Activated B cell treated with CpG ODN at 0.5 μM for 24 hours (primary cell): ENCODE results near the gene TESMIN. TPM values are rescaled to one million over a fixed set of nuclear protein-coding genes. Genes with fewer than 3 reads are reported as not detected.

Source experiments
- ATAC-seq: fragments of 200-7000 bp; cut with Tn5 transposase; one replicate; pipeline ENCODE4 v1.10.0; 2021; ENCODE audit warnings: low read depth, mild to moderate bottlenecking, moderate library complexity
- CTCF ChIA-PET: fragments of 350-600 bp; sonication (Branson Sonifier 250); formaldehyde crosslinking; loops from one replicate; lab custom pipeline; 2021; ENCODE audit warnings: antibody characterized with exemption; lab: Charles Lee
- POLR2A ChIA-PET: fragments of 350-600 bp; sonication (Branson Sonifier 250); formaldehyde crosslinking; loops from one replicate; lab custom pipeline; 2021; ENCODE audit warnings: antibody characterized with exemption; lab: Charles Lee
- DNase-seq: peaks from one replicate; pipeline ENCODE4 v3.0.0; 2022
- H3K27ac Mint-ChIP-seq: one replicate; pipeline ENCODE4 v1.8.0; 2020; ENCODE audit warnings: mixed read lengths
- H3K27me3 Mint-ChIP-seq: one replicate; pipeline ENCODE4 v1.8.0; 2021; ENCODE audit warnings: mixed read lengths
- H3K36me3 Mint-ChIP-seq: one replicate; pipeline ENCODE4 v1.8.0; 2021; ENCODE audit warnings: low read depth, mixed read lengths
- H3K4me1 Mint-ChIP-seq: one replicate; pipeline ENCODE4 v1.8.0; 2021; ENCODE audit warnings: mixed read lengths
- H3K4me3 Mint-ChIP-seq: one replicate; pipeline ENCODE4 v1.8.0; 2020; ENCODE audit warnings: mild to moderate bottlenecking, mixed read lengths
- H3K9me3 Mint-ChIP-seq: one replicate; pipeline ENCODE4 v1.8.0; 2020; ENCODE audit warnings: mixed read lengths
- intact Hi-C: fragments of 100-400 bp; cut with micrococcal nuclease; formaldehyde crosslinking; loops from one replicate; pipeline ENCODE4 v1.15.1; 2024
- total RNA-seq: library from RNA; stranded (reverse); gene quantifications from 2 replicates; pipeline ENCODE4 v1.2.3, GENCODE V29; 2022
- TF ChIP-seq, protein P1 (sequence below): fragments of 200-600 bp; IDR thresholded peaks from one replicate; pipeline ENCODE4 v1.8.0; 2022; ENCODE audit warnings: antibody characterized with exemption, mild to moderate bottlenecking

TESMIN gene
- total RNA-seq, 1 donor from 2014 or later, result 3.0 TPM

DNA sequence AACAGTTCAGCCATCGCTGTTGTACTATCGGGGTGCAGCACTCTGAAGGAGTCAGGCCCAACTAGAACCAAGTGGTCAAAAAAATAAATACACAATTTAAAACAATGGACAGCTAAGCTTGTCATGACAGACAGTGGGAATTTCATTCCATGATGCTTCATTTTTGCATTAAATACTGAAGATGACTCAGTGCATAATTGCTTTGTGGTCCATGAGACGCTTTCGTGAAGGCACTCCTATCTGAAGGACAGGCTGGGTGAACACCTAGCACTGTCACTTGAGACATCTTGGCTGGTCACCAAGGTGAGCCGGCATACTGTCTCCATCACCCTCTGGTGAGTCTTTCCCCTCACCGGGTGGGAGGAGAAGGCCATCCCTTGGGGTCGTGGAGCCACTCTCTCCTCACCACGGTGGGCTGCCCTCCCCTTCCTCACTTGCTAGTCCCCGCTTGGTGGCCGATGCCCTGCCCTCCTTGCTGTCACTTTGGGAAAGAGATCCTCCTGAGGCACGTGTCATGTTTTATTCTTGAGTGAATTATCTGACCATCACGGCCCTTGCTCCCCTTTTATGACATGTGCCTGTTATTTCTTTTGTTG lies 4.9 kb upstream of the TESMIN start:
- intact Hi-C loops, result loop anchor here (10.0 kb wide), 1 partner anchor 889 kb away; the partner anchor contains the start of gene CCND1
- Mint-ChIP-seq H3K36me3 (peaks cover 33% of the 10 kb centered on the region), H3K4me1 (peaks cover 8% of the 10 kb centered on the region), H3K9me3 (no peaks in the 10 kb centered on the region), H3K27me3 (no peaks in the 10 kb centered on the region), H3K4me3 (no peak overlapping the region), H3K27ac (peak overlapping the region; percentile 43)
- ATAC-seq (no peak), DNase-seq (no peak)
- POLR2A ChIA-PET, result no interaction called here
- TF ChIP-seq, protein P1, sequence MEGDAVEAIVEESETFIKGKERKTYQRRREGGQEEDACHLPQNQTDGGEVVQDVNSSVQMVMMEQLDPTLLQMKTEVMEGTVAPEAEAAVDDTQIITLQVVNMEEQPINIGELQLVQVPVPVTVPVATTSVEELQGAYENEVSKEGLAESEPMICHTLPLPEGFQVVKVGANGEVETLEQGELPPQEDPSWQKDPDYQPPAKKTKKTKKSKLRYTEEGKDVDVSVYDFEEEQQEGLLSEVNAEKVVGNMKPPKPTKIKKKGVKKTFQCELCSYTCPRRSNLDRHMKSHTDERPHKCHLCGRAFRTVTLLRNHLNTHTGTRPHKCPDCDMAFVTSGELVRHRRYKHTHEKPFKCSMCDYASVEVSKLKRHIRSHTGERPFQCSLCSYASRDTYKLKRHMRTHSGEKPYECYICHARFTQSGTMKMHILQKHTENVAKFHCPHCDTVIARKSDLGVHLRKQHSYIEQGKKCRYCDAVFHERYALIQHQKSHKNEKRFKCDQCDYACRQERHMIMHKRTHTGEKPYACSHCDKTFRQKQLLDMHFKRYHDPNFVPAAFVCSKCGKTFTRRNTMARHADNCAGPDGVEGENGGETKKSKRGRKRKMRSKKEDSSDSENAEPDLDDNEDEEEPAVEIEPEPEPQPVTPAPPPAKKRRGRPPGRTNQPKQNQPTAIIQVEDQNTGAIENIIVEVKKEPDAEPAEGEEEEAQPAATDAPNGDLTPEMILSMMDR, result no peak
- CTCF ChIA-PET, result no interaction called here

DNA sequence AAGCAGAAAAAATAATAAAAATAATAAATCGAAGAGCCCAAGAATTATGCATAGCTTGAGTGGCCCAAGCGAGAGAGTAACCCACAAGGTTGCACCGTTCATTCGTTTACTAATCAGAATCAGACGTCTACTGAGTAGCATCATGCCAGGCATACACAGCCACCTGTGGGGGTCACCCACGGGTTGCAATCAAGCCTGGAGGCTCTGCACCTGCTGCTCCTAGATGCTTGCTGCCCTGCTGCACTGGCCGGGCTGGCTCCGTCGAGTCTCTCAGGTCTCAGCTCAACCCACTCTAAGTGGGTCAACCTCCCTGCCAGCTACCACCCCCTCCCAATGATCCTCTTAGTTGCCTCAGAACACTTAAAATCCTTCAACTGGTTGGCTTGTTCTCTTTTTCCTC lies 2.0 kb upstream of the TESMIN start:
- DNase-seq, result no peak
- Mint-ChIP-seq H3K4me1 (peaks cover 11% of the 10 kb centered on the region), H3K27ac (no peak overlapping the region), H3K27me3 (no peaks in the 10 kb centered on the region), H3K4me3 (no peak overlapping the region), H3K36me3 (peaks cover 19% of the 10 kb centered on the region), H3K9me3 (no peaks in the 10 kb centered on the region)
- ATAC-seq, result no peak
- TF ChIP-seq, protein P1, result no peak
- intact Hi-C loops, result loop anchor here (5.0 to 10.0 kb wide), 2 partner anchors 149 to 892 kb away; partner anchors contain the start of genes CCND1, IGHMBP2 and MRPL21
- ChIA-PET POLR2A (no interaction called here), CTCF (no interaction called here)

DNA sequence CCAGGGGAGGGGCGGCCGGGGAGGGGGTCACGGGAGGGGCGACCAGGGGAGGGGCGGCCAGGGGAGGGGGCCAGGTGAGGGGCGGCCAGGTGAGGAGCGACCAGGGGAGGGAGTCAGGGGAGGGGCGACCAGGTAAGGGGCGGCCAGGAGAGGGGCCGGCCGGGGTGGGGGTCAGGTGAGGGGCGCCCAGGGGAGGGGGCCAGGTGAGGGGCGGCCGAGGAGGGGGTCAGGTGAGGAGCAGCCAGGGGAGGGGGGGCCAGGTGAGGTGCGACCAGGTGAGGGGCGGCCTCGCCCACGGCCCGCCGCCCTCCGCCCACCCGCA lies 355 bp downstream of the TESMIN start:
- ATAC-seq (no peak), DNase-seq (no peak)
- intact Hi-C loops, result loop anchor here (1.0 to 10.0 kb wide), 4 partner anchors 92 to 894 kb away; partner anchors contain the start of genes CCND1, IGHMBP2, MRPL21 and TPCN2
- H3K4me3 Mint-ChIP-seq, result no peak overlapping the region
- no peaks in the 10 kb centered on the region for H3K27me3 Mint-ChIP-seq
- ChIA-PET CTCF (interaction anchor here (1.2 kb wide), 1 partner anchor 93 kb away, joined by 7 read pairs; no protein-coding TSS in a partner anchor), POLR2A (interaction anchor here (1.0 to 1.2 kb wide), 2 partner anchors 89 to 93 kb away, joined by 3 read pairs; no protein-coding TSS in a partner anchor)
- H3K36me3 Mint-ChIP-seq, result no peaks in the 10 kb centered on the region
- TF ChIP-seq, protein P1, result no peak
- no peaks in the 10 kb centered on the region for H3K9me3 Mint-ChIP-seq
- H3K27ac Mint-ChIP-seq, result no peak overlapping the region
- peaks cover 11% of the 10 kb centered on the region for H3K4me1 Mint-ChIP-seq

DNA sequence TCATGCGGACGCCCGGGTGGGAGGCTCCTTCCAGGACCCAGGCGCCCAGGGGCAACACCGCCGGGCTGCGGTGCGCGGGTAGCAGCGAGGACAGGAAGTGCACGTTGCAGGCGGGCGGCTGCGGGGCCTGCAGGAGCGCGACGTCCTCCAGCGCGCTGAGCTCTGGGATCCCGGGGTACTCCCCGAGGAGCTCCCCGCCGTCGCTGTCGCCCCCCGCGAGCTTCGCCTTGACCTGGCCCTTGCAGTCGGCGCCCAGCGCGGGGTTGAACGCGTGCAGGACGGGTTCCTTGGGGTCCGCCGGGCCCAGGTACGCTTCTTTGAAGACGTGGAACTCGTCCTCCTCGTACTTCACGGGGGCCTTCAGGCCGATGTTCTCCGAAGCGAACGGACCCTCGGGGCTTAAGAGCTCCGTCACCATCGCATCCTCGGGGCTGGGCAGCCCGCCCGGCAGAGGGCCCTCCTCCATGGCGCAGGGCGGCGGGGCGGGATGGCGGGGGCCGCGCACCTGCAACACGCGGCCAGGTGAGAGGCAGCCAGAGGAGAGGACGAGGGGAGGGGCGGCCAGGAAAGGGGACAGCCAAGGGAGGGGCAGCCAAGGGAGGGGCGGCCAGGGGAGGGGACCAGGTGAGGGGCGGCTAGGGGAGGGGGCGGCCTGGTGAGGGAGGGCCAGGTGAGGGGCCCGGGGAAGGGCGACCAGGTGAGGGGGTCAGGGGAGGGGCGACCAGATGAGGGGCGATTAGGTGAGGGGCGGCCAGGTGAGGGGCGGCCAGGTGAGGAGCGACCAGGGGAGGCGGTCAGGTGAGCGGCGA lies 921 bp downstream of the TESMIN start:
- H3K4me1 Mint-ChIP-seq, result peaks cover 11% of the 10 kb centered on the region
- intact Hi-C loops, result loop anchor here (1.0 to 10.0 kb wide), 4 partner anchors 93 to 894 kb away; partner anchors contain the start of genes CCND1, IGHMBP2, MRPL21 and TPCN2
- no peaks in the 10 kb centered on the region for H3K36me3 Mint-ChIP-seq
- H3K4me3 Mint-ChIP-seq, result peak overlapping the region; percentile 53
- H3K27me3 Mint-ChIP-seq, result no peaks in the 10 kb centered on the region
- CTCF ChIA-PET, result interaction anchor here (1.2 kb wide), 1 partner anchor 93 kb away, joined by 7 read pairs; no protein-coding TSS in a partner anchor
- TF ChIP-seq, protein P1, result no peak
- DNase-seq (peak; percentile 32), ATAC-seq (no peak)
- POLR2A ChIA-PET, result interaction anchor here (1.0 kb wide), 1 partner anchor 94 kb away, joined by 3 read pairs; no protein-coding TSS in a partner anchor
- H3K9me3 Mint-ChIP-seq, result no peaks in the 10 kb centered on the region
- no peak overlapping the region for H3K27ac Mint-ChIP-seq
